Hematopoietic multipotent progenitor cell (in vitro differentiated cells): ENCODE results near the gene ZSWIM1. TPM values are rescaled to one million over a fixed set of nuclear protein-coding genes. Genes with fewer than 3 reads are reported as not detected.
A peak's percentile ranks its signal among the peaks of the same experiment; 100 is the strongest.

ENCODE experiments used
- DNase-seq, 3 donors: peaks; one replicate each; pipeline ENCODE4 v3.0.0-alpha.2; 2011 to 2015; ENCODE audit warnings: low read depth in 2 of 3, low spot score in 2 of 3
- total RNA-seq: library from RNA; depleted of rRNA; stranded (reverse); fragments of >200 nt; gene quantifications from one replicate; pipeline ENCODE4 v1.2.3, GENCODE V29; 2012

Gene ZSWIM1
- total RNA-seq = 32.6 TPM

DNA sequence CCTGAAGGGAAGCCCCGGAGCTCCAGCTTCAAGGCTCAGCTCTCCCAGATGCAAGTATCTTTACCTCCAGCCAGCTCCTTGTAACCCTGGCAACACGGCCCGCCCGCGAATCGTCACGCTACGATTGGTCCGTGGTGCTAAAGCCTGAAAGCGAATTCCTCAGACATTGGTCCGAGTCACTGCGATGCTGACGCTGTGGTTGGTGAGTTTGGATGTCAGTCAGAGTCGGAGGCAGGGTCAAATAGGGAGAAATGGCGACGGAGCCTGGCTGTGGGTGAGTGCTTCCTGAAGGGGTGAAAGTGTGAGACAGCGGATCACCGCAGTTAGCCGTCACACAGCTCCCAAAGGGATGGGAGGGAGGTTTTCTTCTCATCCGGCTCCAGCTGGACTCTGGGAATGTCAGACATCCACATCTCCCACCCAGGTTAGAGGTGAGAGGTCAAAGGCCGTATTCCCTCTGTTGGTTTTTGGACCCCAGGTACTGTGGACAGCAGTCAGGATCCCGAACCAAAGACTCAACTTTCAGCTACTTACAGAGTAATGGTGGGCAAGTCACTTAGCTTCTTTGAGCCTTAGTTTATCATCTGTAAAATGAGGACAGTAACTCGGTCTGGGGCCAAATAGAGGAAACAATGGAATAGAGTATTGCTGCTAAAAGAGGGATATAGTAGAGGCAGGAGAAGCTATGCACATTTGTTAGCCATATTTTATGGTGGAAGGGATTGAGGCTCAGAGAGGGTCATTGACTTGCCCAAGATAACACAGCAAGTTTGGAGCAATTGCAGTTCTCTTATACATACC is at the start of gene ZSWIM1:
TSS of gene ZSWIM1 (plus strand) at position 240 of the 801 bp plus-strand sequence. CDS start 1,366 bp downstream, outside the sequence.
- DNase-seq = peak; percentile 91 to 99 (median 99)

DNA sequence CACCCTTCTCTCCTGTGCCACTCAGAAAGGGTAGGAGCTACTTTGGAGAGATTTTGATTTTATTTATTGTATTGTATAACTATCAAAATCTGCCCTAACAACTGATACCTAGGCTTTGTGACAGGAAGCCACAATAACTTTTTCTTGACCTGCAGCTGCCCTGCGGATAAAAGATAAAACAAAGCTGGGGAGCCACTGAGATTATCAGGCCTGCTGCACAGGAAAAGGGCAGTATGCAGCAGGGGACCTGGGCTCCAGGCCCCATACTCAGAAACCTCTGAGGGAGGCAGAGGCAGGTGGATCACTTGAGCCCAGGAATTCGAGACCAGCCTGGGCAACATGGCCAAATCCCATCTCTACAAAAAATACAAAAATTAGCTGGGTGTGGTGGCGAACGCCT is 48.4 kb upstream of the ZSWIM1 start:
- DNase-seq = peak in 1 of 3 donors; percentile 26

DNA sequence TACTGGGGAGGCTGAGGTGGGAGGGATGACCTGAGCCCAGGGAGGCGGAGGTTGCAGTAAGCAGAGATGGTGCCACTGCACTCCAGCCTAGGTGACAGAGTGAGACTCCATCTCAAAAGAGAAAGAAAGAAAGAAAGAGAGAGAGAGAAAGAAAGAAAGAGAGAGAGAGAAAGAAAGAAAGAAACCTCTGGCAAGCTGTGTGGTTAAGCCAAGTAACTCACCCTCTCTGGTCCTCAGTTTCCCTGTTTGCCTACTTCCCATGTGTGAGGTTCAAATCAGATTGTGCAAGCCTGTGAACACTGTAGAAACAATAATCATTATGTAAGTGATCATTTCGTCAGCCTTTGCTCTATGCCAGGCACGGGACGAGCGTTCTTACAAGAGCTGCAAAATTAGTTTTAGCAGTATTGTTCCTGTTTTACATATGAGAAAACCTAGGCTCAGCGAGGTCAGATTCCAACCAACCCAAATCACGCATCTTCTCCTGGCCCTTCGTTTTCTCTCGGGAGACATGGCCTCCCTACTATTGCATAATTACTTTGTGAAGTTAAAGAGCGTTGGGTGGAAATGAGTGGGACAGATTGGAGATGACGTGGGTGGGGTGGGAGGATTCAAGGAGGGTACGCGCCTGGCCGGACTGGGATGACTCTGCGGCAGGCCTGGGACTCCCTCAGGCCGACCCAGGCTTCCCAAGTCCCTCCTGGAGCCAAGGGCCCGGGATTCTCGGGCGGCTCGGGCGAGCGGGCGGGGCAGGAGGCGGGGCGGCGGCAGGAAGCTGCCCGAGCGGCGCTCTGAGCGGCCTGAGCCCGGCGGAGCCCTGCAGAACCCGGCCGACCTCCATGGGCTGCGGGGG is 47.8 kb upstream of the ZSWIM1 start, which contains the start of gene SNX21:
TSS of gene SNX21 (plus strand) at position 770 of the 853 bp plus-strand sequence. CDS start 121 bp downstream, outside the sequence.
- peak in 2 of 3 donors; percentile 19 to 36 for DNase-seq

DNA sequence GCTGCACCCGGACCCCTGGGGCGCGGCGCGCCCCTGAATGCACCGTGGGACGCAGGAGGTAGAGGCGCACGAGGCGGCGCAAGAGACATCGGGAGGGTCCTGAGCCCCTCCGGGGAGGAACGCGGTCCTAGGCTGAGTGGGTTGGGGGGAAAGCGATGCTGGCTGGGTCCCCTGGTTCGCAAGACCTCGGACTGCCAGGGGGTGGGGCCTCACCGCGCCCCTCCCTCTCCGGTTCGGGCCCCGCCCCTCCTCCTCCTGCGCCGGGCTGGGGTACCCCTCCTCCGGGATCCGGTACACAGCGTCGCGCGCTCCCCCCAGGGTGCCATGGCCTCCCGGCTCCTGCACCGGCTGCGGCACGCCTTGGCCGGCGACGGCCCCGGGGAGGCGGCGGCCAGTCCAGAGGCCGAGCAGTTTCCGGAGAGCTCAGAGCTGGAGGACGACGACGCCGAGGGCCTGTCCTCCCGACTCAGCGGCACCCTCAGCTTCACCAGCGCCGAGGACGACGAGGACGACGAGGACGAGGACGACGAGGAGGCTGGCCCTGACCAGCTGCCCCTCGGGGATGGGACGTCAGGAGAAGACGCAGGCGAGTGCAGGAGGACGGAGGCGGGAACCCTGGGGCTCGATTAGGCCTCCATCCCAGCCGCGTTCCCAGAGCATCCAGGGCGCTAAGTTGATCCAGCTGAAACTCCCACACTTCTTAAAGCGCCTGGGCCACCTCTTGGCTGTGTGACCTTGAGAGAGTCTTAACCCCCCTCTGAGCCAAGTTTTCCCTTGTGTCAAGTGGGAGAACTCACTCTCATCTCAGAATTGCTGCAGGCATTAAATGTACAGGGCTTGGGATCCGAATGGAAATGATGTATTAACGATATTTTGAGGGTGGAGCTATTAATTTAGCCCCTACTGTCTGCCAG is 46.9 kb upstream of the ZSWIM1 start:
- peak in 2 of 3 donors; percentile 39 to 42 for DNase-seq

DNA sequence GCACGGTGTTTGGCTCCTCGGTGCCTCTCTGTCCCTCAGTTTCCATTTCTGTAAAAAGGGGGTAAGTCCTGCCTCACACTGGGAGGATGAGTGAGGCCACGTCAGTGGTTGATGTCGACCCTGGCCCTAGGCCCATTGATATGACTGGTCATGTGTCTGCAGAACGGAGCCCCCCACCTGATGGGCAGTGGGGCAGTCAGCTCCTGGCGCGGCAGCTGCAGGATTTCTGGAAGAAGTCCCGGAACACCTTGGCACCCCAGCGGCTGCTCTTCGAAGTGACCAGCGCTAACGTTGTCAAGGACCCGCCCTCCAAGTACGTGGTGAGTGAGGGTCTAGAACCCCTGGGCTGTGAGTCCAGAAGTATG is 46.2 kb upstream of the ZSWIM1 start:
- no peak for DNase-seq

DNA sequence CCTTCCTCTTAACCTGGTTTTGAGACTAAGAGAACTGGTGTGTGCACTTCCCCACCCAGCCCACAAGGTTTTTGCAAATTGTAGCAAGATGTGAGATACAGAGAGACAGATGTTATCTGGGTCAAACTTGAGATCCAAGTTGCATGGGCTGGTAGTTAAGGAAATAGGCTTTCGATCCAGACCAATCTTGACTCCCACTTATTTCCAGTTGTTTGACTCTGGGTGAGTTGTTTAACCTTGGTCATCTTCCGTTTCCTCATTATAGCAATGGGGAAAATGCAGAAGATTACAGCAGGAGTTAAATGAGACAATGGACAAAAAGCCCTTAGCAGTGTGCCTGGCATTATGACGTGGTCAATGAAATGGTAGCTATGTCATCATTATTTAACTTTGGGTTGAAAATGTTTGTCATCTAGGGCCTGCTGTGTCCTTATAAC is 45.7 kb upstream of the ZSWIM1 start:
- DNase-seq = peak in 1 of 3 donors; percentile 43

DNA sequence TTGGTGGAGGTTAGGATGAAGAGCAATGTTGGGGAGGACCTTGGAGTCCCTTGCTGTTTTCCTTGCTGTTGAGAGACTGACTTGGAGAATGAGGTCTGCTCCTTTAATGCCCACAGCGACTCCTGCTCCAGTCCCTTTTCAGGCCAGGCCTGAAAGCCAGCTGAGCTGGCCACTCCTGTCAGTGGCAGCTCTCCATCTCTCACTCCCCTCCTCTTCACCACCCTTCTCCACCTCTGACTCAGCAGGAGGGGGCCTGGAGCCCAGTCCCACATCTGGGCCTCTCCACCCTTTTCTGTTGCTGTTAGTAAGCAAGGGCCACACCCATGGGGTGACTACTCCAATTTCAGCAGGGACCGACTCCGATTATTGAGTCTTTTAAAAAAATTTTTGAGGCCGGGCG is 45.2 kb upstream of the ZSWIM1 start:
- DNase-seq = no peak

DNA sequence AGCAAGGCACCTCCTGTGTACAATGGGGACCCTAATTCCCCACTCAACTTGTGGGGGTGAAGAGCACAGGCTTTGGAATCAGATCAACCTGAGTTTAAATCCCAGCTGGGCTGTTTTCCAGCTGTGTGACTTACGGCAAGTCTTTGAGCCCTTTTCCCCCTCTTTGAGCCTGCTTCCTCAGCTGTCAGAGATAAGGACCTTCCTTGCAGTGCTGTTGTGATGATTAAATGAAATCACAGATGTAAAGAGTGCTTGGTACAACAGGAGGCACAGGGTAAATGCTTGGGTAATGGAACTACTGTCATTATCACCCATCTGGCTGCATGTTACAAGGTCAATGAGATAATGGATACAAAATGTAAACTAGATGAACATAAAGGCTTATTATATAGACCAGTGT is 44.2 kb upstream of the ZSWIM1 start:
- peak in 1 of 3 donors; percentile 42 for DNase-seq

DNA sequence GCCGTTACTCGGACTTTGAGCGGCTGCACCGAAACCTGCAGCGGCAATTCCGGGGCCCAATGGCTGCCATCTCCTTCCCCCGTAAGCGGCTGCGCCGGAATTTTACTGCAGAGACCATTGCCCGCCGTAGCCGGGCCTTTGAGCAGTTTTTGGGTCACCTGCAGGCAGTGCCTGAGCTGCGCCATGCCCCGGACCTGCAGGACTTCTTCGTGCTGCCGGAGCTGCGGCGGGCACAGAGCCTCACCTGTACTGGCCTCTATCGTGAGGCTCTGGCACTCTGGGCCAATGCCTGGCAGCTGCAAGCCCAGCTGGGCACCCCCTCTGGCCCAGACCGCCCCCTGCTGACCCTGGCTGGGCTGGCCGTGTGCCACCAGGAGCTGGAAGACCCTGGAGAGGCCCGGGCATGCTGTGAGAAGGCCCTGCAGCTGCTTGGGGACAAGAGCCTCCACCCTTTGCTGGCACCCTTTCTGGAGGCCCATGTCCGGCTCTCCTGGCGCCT is 40.3 kb upstream of the ZSWIM1 start:
- DNase-seq = no peak

DNA sequence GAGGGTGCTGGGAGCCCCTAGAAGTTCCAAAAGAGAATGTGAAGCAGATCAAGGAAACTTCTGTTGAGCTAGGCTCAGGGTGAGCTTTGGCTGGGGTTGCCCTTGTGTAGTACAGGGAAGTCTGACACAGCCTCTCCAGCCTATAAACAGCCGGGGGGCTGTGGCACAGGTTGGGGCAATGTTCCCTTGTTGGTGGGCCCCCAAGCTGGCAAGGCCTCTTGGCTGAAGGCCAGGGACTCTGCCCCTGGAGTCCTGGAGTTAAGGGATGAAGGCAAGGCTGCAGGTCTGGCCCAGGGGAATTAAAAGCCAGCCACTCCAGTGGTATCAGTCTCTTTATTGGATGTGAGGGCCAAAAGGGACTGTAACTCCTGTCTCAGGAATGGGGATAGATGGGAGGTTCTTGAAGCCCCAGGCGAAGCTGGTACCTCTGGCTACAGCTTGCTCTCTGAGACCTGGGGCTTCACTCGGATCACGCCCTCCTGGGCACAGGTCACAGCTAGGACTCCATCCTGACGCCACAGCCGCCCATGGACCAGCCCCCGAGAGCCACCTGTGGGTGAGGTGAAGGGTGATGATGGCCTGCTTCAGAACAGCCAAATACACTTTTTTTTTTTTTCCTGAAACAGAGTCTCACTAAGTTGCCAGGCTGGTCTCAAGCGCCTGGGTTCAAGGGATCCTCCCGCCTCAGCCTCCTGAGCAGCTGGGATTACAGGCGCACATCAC is 39.5 kb upstream of the ZSWIM1 start:
- no peak for DNase-seq

DNA sequence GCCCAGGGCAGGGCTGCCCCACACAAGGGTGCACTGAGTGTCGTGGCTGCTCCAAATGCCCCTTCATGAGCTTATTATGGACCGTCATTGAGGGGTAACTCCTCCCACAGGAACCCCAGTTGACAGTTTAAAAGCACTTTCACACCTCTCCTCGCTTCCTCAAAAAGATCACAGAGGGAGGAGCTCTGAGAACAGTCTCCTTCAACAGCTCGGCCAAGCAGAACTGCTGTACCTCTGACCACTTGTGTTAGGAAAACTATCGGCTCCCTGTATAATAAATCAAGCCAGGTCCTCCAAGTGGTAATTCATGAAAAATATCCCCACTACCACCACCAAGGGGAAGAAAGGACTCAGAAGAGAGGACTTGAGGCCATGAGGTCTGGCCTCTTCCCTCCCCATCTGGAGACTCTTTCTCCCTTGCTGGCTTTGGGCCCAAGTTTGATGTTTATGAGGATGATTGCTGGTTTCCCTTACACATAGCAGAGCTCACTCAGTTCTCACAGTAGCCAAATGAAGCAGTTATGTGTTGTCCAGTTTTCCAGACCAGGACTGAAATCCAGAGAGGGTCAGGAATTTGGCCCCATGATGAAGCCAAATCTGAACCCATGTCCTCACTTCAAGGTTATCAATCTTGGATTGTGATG is 38.7 kb upstream of the ZSWIM1 start:
- DNase-seq = peak in 2 of 3 donors; percentile 40 to 70

DNA sequence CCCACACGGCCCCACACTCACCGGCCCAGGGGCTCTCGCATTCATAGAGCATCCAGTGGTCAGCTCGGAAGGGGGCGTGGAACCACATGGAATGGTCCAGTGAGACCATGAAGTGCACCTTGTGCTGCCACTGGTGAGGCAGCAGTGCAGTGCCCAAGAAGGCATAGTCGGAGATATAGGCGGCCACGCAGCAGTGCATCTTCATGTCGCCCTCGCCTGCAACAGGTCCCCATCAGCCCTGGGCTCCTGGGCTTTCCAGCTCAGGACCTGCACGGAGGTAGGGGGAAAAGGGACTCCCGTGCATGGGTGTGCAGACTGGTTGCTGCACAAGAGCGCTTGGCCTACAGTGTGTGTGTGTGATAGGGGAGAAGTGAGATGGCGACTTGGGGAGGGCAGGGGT is 37.5 kb upstream of the ZSWIM1 start:
- no peak for DNase-seq

DNA sequence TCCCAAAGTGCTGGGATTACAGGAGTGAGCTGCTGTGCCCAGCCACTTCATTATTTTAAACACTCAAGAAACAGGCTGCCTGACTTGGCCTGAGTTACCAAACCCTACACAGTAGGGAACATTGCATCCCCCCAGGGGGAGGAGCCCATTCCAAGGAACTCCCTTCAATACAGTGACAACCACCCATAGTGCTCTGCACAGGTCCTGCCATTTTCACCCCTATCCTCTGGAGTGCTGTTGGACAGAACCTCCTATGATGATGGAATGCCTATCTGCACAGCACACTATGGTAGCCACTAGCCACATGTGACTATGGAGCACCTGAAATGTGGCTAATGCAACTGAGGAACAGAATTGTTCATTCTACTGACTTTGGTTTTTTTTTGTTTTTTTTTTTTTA is 35.6 kb upstream of the ZSWIM1 start:
- DNase-seq = no peak

DNA sequence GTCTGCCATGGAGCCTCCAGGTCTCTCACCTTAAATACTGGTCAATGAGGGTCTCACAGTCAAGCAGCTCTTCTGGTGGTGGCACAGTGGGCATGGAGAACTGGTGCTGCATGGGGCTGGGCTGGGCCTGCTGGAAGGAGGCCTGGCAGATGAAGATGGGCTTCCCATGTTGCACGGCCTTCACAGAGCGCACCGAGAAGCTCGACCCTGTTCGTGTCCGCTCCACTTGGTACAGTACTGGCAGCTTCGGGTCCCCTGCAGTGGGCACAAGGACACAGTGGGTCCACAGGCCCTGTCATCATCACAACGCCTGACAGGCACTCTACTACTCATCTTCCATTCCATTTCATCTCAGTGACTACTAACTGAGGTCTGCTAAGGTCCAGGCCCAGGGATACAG is 32.6 kb upstream of the ZSWIM1 start:
- no peak for DNase-seq

DNA sequence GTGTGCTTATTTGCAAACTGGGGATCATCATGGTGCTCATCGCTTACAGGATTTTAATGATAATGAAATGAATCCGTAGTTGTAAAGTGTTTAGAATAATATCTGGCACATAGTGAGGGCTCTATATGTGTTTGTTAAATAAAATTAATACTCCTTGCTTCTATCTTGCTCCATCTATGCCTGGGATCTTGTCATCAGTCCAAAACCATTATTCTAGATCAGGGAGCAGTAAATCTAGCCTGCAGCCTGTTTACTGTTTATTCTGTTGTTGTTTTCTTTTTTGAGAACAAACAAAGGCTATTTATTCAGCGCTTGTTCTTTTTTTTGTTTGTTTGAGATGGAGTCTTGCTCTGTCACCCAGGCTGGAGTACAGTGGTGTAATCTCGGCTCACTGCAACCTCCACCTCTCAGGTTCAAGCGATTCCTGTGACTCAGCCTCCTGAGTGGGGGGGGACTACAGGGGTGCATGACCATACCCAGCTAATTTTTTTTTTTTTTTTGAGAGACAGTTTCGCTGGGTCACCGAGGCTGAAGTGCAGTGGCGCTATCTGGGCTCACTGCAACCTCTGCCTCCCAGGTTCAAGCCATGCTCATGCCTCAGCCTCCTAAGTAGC is 32.0 kb upstream of the ZSWIM1 start:
- no peak for DNase-seq

DNA sequence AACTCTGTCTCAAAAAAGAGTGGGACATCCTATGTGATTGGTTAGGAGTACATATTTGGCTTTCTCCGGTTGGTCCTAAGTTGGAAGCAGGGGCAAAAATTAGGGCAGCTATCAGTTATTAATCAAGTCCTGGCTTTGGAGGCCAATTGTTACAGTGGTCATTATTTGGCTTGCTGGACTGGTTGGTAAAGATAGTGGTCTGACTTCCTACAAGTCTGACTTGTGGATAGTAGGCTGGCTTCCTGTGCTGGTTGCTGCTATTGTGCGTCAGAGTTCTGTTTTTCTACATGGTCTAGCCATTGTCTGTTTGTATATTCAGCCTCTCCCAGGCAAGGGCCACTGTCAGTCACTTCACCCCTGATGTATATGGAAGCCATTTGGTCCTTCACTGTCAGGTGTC is 30.8 kb upstream of the ZSWIM1 start:
- DNase-seq = no peak

DNA sequence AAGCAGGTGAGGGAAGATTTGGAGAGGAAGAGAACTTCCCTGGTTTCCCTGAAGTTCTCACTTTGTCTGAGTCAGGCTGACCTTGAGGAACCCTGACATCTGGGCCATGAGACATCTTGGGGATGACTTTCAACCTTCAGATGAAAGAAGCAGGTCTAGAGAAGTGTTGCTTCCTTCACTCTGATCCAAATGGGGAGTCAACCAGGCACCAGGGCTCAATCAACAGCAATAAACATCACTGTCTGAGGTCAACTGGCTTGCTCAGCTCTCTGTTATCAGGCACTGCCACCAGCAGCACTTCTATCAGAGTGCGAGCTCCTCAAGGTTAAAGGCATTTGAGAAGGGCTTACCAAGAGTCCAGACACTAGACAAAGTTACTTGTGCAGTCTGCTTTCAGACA is 30.1 kb upstream of the ZSWIM1 start:
- no peak for DNase-seq

DNA sequence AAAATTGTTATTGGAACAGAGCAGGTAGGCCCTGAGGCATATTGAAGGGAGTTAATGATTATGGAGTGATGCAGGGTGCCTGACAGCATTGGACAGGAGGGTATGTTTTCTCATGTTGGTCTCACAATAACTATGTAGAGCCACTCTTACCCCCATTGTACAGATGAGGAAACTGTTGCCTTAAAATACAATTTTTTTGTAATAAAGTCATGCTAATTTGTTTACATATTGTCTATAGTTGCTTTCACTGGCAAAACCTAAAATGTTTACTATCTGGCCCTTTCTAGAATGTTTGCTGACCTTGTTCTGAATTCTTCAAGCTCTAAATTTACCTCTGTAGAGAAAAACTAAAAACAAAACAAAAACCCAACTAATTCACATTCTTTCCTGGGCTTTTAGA is 29.5 kb upstream of the ZSWIM1 start:
- no peak for DNase-seq

DNA sequence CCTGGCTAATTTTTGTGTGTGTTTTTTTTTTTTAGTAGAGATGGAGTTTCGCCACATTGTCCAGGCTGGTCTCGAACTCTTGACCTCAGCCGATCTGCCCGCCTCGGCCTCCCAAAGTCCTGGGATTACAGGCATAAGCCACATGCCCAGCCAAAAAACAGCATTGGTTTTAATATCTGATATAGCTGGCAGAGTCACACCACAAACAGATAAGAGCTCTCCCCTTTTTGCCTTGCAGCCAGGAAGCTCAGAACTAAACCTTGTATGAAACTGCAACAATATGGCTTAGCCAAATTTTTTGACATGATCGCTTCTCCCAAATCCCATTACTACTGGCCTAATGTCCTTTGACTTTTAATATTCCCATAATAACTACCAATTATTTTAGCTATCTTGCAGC is 28.7 kb upstream of the ZSWIM1 start:
- DNase-seq = no peak
